Measurements from ENCODE around the gene DGKG.

DGKG gene

DNA sequence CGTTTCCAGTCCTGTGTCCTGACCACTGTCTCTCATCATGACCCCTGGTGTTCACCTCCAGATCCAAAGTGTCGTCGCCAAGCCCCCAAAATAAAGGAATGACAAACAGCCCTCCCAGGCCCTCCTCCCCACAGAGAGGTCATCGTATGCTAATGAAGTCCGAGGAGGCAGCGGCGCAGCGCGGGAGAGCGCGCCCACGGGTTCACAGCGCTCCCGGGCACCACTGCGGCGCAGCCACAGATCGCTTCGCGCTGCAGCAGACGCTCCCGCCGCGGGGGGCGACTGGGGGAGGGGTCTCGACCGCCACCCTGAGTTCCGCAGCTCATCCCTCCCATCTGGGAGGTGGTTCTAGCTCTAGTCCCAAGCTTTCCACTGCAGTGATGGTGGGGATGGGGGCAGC, 1.3 kb downstream of the DGKG start:
- TF ChIP-seq, protein P1, sequence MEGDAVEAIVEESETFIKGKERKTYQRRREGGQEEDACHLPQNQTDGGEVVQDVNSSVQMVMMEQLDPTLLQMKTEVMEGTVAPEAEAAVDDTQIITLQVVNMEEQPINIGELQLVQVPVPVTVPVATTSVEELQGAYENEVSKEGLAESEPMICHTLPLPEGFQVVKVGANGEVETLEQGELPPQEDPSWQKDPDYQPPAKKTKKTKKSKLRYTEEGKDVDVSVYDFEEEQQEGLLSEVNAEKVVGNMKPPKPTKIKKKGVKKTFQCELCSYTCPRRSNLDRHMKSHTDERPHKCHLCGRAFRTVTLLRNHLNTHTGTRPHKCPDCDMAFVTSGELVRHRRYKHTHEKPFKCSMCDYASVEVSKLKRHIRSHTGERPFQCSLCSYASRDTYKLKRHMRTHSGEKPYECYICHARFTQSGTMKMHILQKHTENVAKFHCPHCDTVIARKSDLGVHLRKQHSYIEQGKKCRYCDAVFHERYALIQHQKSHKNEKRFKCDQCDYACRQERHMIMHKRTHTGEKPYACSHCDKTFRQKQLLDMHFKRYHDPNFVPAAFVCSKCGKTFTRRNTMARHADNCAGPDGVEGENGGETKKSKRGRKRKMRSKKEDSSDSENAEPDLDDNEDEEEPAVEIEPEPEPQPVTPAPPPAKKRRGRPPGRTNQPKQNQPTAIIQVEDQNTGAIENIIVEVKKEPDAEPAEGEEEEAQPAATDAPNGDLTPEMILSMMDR (IDR thresholded peaks at IDR 0.05; ENCODE audit: low read depth, low read length, missing control alignments) = no peak
- no peak overlapping the region for H3K4me3 ChIP-seq (ENCODE audit: low read depth, low read length)
- no peak for DNase-seq (ENCODE audit: low read depth)

DNA sequence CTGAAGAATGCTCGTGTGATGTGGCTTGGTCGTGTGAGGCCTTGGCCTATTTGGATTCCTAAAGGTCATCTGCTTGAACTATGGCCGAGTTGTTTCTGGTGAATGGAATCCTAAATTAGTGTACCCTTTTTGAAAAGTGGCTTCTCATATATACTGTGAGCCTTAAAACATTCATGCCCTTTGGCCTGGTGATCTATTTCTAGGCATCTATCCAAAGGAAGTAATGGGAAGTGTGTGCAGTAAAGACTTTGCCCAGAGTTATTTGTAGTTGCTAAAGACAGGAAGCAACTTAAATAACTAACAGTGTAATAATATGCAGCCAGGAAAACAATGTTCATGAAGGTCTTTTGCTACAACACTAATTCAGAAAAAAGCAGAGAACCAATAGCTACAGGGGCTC, 3.0 kb downstream of the DGKG start:
- H3K4me3 ChIP-seq (ENCODE audit: low read depth, low read length) = no peak overlapping the region
- DNase-seq (ENCODE audit: low read depth) = no peak
- TF ChIP-seq, protein P1 (IDR thresholded peaks at IDR 0.05; ENCODE audit: low read depth, low read length, missing control alignments) = no peak

DNA sequence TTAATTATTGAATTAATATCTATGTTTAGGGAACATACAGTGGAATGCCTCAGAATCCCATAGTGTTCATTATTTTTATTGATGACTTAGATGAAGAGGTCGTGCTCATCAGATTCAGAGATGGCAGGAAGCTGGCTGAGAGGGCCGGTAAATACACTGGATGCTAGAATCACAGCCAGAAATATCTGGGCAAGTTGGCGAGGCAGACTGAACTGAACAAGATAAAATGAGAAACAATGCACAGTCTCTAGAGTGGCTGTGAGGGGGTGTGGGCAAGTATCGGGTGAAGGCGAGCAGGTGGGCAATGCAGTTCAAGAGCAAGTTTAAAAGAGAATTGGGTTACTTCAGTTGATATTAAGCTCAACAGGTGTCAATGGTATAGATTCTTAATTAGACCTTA, 5.9 kb downstream of the DGKG start:
- no peak overlapping the region for H3K4me3 ChIP-seq (ENCODE audit: low read depth, low read length)
- no peak for DNase-seq (ENCODE audit: low read depth)
- TF ChIP-seq, protein P1 (IDR thresholded peaks at IDR 0.05; ENCODE audit: low read depth, low read length, missing control alignments) = no peak

DNA sequence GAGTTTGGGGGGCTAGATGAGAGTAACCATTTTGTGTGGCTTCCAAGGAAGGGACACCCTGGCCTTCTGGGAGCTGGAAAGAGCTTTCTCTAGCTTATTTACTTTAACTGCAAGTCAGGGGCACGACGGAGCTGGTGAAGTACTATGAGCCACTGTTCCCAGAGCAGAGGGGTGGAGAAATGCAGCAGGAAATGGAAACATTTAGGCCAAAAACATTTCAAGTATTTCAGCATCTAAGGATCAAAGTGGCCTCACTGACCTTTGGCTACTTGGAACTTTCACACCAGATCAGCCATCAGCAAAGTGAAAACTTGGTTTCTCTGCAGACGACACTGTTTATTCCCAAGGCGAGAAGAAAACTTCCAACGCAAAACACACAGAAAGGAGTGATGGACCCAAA, 7.9 kb downstream of the DGKG start:
- TF ChIP-seq, protein P1 (IDR thresholded peaks at IDR 0.05; ENCODE audit: low read depth, low read length, missing control alignments) = no peak
- H3K4me3 ChIP-seq (ENCODE audit: low read depth, low read length) = no peak overlapping the region
- DNase-seq (ENCODE audit: low read depth) = no peak

DNA sequence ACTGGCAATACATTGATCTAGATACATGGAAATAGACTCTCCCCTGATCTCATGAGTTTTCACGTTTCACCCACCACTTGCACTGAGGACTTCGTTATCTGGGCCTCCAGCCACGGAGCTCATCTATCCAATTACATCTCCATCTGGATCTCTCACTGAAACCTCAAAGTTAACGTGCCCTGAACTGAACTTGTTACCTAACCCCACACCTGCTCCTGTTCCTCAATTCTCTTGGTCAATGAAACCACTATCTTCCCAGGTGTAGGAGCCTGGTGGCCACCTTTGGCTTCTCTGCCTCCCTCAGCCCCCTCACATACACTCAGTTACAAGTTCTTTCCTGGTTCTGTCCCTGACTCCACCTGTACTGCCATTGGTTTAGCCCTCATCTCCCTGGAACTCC, 9.7 kb downstream of the DGKG start:
- TF ChIP-seq, protein P1 (IDR thresholded peaks at IDR 0.05; ENCODE audit: low read depth, low read length, missing control alignments) = no peak
- no peak for DNase-seq (ENCODE audit: low read depth)

DNA sequence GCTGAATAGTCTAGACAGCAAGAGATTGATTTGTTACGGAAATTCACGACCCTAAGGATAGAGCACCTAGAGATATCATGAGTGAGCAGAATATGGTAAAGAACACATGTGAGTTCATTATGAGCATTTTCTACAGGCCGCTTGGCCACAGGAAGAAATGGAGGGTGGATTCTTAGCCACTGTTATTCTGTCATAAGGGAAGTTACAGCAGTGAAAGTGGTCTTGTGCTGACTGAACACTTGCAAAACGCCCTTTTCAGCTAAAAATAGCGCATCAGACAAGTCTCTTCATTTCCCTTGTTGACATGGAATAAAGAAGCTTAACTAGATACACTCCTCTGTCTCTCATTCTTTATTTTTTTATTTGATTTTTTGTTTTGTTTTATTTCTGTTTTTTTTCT, 19.8 kb downstream of the DGKG start:
- H3K4me3 ChIP-seq (ENCODE audit: low read depth, low read length) = no peak overlapping the region
- DNase-seq (ENCODE audit: low read depth) = peak; percentile 22
- TF ChIP-seq, protein P1 (IDR thresholded peaks at IDR 0.05; ENCODE audit: low read depth, low read length, missing control alignments) = no peak

More for the DNA sequence above, 9.7 kb downstream of the DGKG start:
- H3K4me3 ChIP-seq (ENCODE audit: low read depth, low read length) = no peak overlapping the region

DNA sequence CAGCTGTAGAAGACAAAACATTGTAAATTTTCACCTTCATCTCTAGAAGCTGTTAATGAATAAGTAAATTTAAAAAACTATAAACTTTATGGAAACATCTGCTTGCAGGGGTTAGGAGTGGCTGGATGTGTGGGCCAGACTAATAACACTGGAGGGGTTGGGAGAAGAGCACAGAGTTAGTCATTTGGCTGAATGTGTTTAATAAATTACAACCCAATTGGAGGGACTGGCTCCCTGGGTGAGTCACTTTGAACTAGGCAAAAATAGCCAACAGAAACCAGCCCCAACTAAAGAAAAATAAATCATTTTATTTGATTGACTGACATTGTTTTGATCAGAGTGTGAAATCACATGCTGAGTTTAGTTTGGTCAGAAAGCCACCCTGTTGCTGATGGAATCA, 21.8 kb downstream of the DGKG start:
- TF ChIP-seq, protein P1 (IDR thresholded peaks at IDR 0.05; ENCODE audit: low read depth, low read length, missing control alignments) = no peak
- DNase-seq (ENCODE audit: low read depth) = no peak
- H3K4me3 ChIP-seq (ENCODE audit: low read depth, low read length) = no peak overlapping the region
